ENCODE results near the gene DRC1.

The DRC1 gene

DNA sequence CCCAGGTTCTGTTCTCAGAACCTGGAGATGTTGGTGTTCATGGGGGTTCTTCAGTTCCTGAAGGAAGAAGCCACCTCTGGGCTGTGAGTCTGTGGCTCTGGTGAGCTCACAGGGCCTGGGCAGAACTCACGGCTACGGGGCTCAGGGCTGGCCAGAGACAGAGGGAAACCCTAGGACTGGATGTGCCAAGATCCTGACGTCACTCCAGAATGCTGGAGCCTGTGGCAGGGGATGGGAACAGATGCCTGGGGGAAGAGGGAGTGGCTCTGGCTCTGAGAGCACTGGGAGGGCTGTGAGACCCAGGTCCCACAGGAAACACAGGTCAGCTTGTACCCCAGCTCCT, 76.2 kb downstream of the DRC1 start, which contains the start of gene OTOF:
Gene OTOF (minus strand): TSS at position 214 of the 343 bp plus-strand sequence.
- DNase-seq (ENCODE audit: low read depth): no peak
- no peak for TF ChIP-seq CTCF (IDR thresholded peaks at IDR 0.05; ENCODE audit: control insufficient read depth, extremely low read depth, insufficient read depth)
- H3K4me3 ChIP-seq (ENCODE audit: low read depth, low read length): no peak within 1 kb of the TSS

- DNase-seq (ENCODE audit: low read depth): no peak
- TF ChIP-seq CTCF (IDR thresholded peaks at IDR 0.05; ENCODE audit: control insufficient read depth, extremely low read depth, insufficient read depth): no peak
- H3K4me3 ChIP-seq (ENCODE audit: low read depth, low read length): no peak overlapping the region
These were observed 76.6 kb downstream of the DRC1 start for GRCh38 chr2:26478366-26478765.

DNA sequence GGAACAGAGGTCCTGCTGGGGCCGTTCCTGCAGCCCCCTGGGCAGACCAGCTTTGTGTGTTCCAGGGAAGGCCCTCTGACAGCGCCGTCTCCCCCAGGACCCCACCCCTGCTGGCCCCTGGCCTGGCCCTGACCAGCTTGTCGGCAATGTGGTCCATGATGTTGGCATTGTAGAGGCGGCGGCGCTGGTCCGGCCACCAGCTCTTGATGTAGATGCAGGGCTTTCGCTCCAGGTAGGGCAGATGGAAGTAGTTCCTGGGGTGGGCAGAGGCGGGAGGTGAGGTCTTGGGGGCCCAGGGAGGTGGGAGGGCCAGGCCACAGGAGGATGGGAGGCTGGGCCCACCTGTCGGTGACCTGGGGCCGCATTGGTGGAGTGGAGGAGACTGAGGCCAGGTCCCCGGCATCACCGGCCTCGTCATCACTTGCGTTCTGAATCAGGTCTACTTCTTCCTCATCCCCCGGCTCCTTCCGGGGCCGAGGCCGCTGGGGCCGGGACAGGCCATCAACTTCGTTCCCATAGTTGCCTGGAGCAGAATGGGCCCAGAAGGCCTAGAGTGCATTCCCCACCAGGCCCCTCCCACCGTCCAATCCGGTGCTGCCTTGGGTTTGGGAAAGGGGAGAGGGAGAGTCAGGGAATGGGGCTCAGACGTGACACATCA, 77.5 kb downstream of the DRC1 start:
- DNase-seq (ENCODE audit: low read depth): no peak
- TF ChIP-seq CTCF (IDR thresholded peaks at IDR 0.05; ENCODE audit: control insufficient read depth, extremely low read depth, insufficient read depth): no peak
- H3K4me3 ChIP-seq (ENCODE audit: low read depth, low read length): no peak overlapping the region

DNA sequence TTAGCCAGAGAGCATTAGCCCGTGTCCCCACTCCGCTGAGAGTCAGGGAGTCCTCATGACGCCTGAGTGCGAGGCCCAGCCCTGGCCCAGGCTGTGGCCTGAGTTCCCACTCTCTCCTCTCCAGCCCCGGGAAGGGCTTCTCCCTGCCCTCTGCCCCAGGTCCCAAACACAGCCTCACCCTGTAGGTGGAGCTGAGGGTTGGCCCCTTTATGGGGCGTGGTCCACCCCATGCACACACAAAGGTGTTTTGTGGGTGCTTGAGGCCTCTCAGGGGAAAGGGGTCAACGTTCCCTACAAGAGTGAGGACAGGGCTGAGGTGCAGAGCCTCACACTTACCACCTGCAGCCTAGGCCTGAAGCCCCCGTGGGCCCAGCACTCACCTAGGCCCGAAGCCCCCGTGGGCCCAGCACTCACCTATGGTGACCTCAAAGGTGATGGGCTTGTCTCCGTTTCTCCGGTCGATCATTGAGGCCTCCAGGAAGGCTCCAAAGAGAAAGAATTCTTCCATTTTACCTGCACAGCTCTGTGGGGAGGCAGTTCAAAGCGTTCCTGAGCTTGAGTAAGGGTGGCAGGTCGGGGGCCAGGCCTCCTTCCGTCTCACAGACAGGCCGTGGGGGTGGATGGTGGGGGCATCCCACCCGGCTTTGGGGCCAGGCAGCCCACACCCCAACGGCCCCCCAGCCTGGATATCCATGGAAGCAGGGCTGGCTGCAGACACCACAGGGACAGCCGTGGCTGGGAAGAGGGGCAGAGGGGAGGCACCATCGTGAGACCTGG, 78.3 kb downstream of the DRC1 start:
- no peak for TF ChIP-seq CTCF (IDR thresholded peaks at IDR 0.05; ENCODE audit: control insufficient read depth, extremely low read depth, insufficient read depth)
- no peak for DNase-seq (ENCODE audit: low read depth)
- no peak overlapping the region for H3K4me3 ChIP-seq (ENCODE audit: low read depth, low read length)

DNA sequence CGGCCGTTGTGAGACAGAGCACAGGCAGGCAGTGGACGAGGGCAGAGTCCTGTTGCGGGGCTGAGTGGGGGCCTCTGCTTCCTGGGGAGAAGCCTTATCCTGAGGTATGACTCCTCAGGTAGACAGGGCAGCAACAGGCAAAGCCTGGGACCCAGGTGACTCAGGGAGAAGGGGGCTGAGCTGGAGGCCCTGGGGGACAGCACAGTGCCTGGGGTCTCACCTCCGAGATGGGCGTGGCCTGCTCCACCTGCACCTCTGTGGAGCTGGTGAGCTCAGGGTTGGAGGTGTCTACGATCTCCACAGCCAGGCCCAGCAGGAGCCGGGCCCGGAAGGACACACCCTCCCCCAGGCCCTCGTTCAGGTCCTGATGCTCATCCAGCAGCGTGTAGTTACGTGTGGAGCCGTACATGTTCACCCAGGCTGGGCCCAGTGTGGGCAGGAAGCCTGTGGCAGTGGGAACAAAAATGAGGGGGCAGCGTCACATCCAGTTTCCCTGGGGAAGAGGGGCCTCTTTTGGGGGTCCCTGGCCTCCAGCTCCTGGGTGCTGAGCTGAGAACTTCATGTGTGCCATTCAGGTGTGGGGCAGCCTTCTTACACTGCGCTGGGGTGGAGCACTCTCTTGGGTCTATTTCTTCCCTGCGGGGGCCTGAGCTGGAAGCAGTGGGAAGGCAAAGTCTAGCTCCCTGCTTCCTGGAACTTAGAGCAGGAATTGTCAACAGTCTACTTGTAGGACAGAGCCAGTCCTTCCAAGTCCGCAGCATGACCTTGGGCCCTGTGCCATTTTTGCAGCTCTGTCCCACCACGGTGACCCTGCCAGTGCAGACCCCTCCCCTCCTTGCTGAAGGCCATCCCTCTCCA, 79.1 kb downstream of the DRC1 start:
- H3K4me3 ChIP-seq (ENCODE audit: low read depth, low read length): no peak overlapping the region
- no peak for DNase-seq (ENCODE audit: low read depth)
- no peak for TF ChIP-seq CTCF (IDR thresholded peaks at IDR 0.05; ENCODE audit: control insufficient read depth, extremely low read depth, insufficient read depth)

- no peak overlapping the region for H3K4me3 ChIP-seq (ENCODE audit: low read depth, low read length)
- DNase-seq (ENCODE audit: low read depth): no peak
- TF ChIP-seq CTCF (IDR thresholded peaks at IDR 0.05; ENCODE audit: control insufficient read depth, extremely low read depth, insufficient read depth): no peak
These were observed 80.0 kb downstream of the DRC1 start for GRCh38 chr2:26481706-26482105.

Measured in LNCaP clone FGC (cell line).